C4-2B (cell line): ENCODE measurements around the gene MYG1.
"Not testable (repeated sequence)": the region's sequence is repeated elsewhere in the genome, so short reads cannot be mapped to it uniquely, and the experiment has no call there.

ENCODE experiments used
- H3K27ac ChIP-seq: fragments of 450-650 bp; 2 replicates; pipeline ENCODE4 v1.5.1; 2017
- CTCF ChIP-seq: fragments of 450-650 bp; conservative IDR thresholded peaks from 2 replicates; pipeline ENCODE4 v1.5.1; 2017; ENCODE audit warnings: mild to moderate bottlenecking
- ZFX ChIP-seq: fragments of 450-650 bp; IDR thresholded peaks from 2 replicates; pipeline ENCODE4 v1.6.1; 2017

Gene MYG1

GRCh38 chr12:53288322-53288721 lies 11.2 kb upstream of the MYG1 start:
- TF ChIP-seq CTCF (no peak), ZFX (no peak)
- H3K27ac ChIP-seq = no peak overlapping the region

- H3K27ac ChIP-seq = no peak overlapping the region
- TF ChIP-seq ZFX = no peak
Observed at GRCh38 chr12:53289891-53290290, 9.6 kb upstream of the MYG1 start.

- H3K27ac ChIP-seq = no peak overlapping the region
- no peak for TF ChIP-seq ZFX
- no peak for TF ChIP-seq CTCF
Observed at GRCh38 chr12:53290661-53291060, 8.8 kb upstream of the MYG1 start.

GRCh38 chr12:53292426-53292825 lies 7.1 kb upstream of the MYG1 start:
- H3K27ac ChIP-seq = no peak overlapping the region
- TF ChIP-seq ZFX = no peak

GRCh38 chr12:53295070-53295890 lies 4.2 kb upstream of the MYG1 start, which contains the start of gene PFDN5:
Gene PFDN5 (plus strand): TSS chr12:53295542. CDS start chr12:53295568, 26 bp downstream.
- peak within 1 kb of the TSS; percentile 91 for H3K27ac ChIP-seq
- TF ChIP-seq ZFX = peak; percentile 54; the same call in 1 of the 2 replicates
- no peak for TF ChIP-seq CTCF

GRCh38 chr12:53295891-53296219 lies 3.6 kb upstream of the MYG1 start:
- no peak for TF ChIP-seq CTCF
- TF ChIP-seq ZFX = no peak
- peak overlapping the region; percentile 91 for H3K27ac ChIP-seq

GRCh38 chr12:53297106-53297505 lies 2.4 kb upstream of the MYG1 start:
- not testable (repeated sequence) for H3K27ac ChIP-seq

GRCh38 chr12:53298164-53298563 lies 1.3 kb upstream of the MYG1 start:
- H3K27ac ChIP-seq = no peak overlapping the region
- no peak for TF ChIP-seq CTCF
- no peak for TF ChIP-seq ZFX

GRCh38 chr12:53299101-53299453 lies 418 bp upstream of the MYG1 start:
- TF ChIP-seq CTCF (no peak), ZFX (no peak)
- peak overlapping the region; percentile 81 for H3K27ac ChIP-seq
